ENCODE measurements around the gene SLC37A2.
"Not testable (repeated sequence)": the region's sequence is repeated elsewhere in the genome, so short reads cannot be mapped to it uniquely, and the experiment has no call there.

SLC37A2 gene

GRCh38 chr11:125049164-125049792, 13.8 kb upstream of the SLC37A2 start:
- H3K4me3 ChIP-seq (ENCODE audit: low read depth, low read length): no peak overlapping the region
- H3K4me1 ChIP-seq: no peaks in the 10 kb centered on the region
- TF ChIP-seq, protein P1, sequence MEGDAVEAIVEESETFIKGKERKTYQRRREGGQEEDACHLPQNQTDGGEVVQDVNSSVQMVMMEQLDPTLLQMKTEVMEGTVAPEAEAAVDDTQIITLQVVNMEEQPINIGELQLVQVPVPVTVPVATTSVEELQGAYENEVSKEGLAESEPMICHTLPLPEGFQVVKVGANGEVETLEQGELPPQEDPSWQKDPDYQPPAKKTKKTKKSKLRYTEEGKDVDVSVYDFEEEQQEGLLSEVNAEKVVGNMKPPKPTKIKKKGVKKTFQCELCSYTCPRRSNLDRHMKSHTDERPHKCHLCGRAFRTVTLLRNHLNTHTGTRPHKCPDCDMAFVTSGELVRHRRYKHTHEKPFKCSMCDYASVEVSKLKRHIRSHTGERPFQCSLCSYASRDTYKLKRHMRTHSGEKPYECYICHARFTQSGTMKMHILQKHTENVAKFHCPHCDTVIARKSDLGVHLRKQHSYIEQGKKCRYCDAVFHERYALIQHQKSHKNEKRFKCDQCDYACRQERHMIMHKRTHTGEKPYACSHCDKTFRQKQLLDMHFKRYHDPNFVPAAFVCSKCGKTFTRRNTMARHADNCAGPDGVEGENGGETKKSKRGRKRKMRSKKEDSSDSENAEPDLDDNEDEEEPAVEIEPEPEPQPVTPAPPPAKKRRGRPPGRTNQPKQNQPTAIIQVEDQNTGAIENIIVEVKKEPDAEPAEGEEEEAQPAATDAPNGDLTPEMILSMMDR (IDR thresholded peaks at IDR 0.05; ENCODE audit: low read depth, low read length): no peak
- no peaks in the 10 kb centered on the region for H3K36me3 ChIP-seq
- no peak for DNase-seq
- no peaks in the 10 kb centered on the region for H3K27me3 ChIP-seq
- H3K9me3 ChIP-seq: no peaks in the 10 kb centered on the region

- Histone ChIP-seq H3K36me3 (no peaks in the 10 kb centered on the region), H3K9me3 (no peaks in the 10 kb centered on the region), H3K4me3 (ENCODE audit: low read depth, low read length) (no peak overlapping the region), H3K4me1 (no peaks in the 10 kb centered on the region), H3K27me3 (no peaks in the 10 kb centered on the region)
- TF ChIP-seq, protein P1 (IDR thresholded peaks at IDR 0.05; ENCODE audit: low read depth, low read length): no peak
- DNase-seq: no peak
These were observed 11.1 kb upstream of the SLC37A2 start for GRCh38 chr11:125052047-125052446.

GRCh38 chr11:125053167-125053566, 9.9 kb upstream of the SLC37A2 start:
- TF ChIP-seq, protein P1 (IDR thresholded peaks at IDR 0.05; ENCODE audit: low read depth, low read length): no peak
- DNase-seq: no peak

GRCh38 chr11:125055107-125055715, 7.9 kb upstream of the SLC37A2 start:
- Histone ChIP-seq H3K36me3 (no peaks in the 10 kb centered on the region), H3K9me3 (no peaks in the 10 kb centered on the region), H3K27me3 (no peaks in the 10 kb centered on the region), H3K4me1 (no peaks in the 10 kb centered on the region), H3K4me3 (ENCODE audit: low read depth, low read length) (no peak overlapping the region)
- TF ChIP-seq, protein P1 (IDR thresholded peaks at IDR 0.05; ENCODE audit: low read depth, low read length): no peak
- DNase-seq: no peak

More at GRCh38 chr11:125053167-125053566, 9.9 kb upstream of the SLC37A2 start:
- Histone ChIP-seq H3K4me3 (ENCODE audit: low read depth, low read length) (no peak overlapping the region), H3K36me3 (no peaks in the 10 kb centered on the region), H3K27me3 (no peaks in the 10 kb centered on the region), H3K4me1 (no peaks in the 10 kb centered on the region), H3K9me3 (no peaks in the 10 kb centered on the region)

DNA sequence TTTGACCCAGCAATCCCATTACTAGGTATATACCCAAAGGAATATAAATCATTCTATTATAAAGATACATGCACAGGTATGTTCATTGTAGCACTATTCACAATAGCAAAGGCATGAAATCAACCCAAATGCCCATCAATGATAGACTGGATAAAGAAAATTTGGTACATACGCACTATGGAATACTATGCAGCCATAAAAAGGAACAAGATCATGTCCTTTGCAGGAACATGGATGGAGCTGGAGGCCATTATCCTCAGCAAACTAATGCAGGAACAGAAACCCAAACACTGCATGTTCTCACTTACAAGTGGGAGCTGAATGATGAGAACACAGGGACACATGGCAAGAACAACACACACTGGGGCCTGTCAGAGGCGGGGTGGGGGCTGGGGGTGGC, 7.0 kb upstream of the SLC37A2 start:
- not testable (repeated sequence) for H3K36me3 ChIP-seq; DNase-seq; H3K4me3 ChIP-seq (ENCODE audit: low read depth, low read length)

DNA sequence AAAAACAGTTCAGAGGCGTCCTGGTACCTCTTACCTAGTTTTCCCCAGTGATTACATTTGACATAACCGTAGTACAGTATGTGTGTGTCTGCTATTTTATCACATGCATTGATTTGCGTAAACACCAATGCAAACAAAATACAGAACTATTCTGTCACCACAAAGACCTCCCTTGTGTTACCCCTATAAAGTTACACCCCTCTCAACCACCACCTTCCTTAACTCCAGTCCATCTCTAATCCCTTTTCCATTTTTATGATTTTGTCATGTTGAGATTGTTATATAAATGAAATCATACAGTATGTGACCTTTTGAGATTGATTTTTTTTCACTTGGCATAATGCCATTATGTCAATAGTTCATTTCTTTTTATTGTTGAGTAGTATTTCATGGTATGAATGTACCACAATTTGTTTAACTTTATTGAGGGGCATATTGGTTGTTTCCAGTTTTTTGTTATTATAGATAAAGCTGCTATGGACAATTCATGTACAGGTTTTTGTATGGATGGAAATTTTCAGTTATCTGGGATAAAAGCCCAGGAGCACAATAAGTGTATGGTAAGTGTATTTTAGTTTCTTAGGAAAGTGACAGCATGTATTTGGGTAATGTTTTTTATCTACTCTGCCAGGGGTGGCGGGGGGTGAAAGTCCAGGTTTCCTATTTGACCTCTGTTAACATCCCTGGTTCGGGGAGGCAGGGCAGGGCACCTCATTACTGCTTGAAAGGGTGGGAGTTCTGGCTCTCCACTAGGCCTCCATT, 6.0 kb upstream of the SLC37A2 start:
- TF ChIP-seq, protein P1 (IDR thresholded peaks at IDR 0.05; ENCODE audit: low read depth, low read length): no peak
- Histone ChIP-seq H3K27me3 (peaks cover 6% of the 10 kb centered on the region), H3K4me1 (no peaks in the 10 kb centered on the region), H3K36me3 (no peaks in the 10 kb centered on the region), H3K9me3 (no peaks in the 10 kb centered on the region), H3K4me3 (ENCODE audit: low read depth, low read length) (no peak overlapping the region)
- DNase-seq: no peak

More for the DNA sequence above, 7.0 kb upstream of the SLC37A2 start:
- not testable (repeated sequence) for H3K9me3 ChIP-seq, H3K27me3 ChIP-seq, H3K4me1 ChIP-seq
